HG02840 (cell line): ENCODE results near the gene SPATA18.
"Not testable (repeated sequence)": the region's sequence is repeated elsewhere in the genome, so short reads cannot be mapped to it uniquely, and the experiment has no call there.

ENCODE experiments used
- ATAC-seq: cut with Tn5 transposase; IDR thresholded peaks from one replicate; pipeline ENCODE4 v1.9.1; 2021; ENCODE audit warnings: mild to moderate bottlenecking, moderate library complexity, moderate number of reproducible peaks; ENCODE audit not compliant: unreplicated experiment, low FRiP score

SPATA18 gene

DNA sequence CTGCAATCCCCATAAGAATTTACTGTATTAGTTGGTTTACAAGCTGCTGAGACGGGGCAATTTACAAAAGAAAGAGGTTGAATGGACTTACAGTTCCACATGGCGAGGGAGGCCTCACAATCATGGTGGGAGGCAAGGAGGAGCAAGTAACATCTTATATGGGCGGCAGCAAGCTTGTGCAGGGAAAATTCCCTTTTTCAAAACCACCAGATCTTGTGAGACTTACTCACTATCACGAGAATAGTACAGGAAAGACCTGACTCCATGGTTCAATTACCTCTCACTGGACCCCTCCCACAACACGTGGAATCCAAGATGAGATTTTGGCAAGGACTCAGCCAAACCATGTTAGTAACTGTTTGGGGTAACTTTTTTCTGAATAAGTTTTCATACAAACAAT, 1.8 kb upstream of the SPATA18 start:
- ATAC-seq = no peak

DNA sequence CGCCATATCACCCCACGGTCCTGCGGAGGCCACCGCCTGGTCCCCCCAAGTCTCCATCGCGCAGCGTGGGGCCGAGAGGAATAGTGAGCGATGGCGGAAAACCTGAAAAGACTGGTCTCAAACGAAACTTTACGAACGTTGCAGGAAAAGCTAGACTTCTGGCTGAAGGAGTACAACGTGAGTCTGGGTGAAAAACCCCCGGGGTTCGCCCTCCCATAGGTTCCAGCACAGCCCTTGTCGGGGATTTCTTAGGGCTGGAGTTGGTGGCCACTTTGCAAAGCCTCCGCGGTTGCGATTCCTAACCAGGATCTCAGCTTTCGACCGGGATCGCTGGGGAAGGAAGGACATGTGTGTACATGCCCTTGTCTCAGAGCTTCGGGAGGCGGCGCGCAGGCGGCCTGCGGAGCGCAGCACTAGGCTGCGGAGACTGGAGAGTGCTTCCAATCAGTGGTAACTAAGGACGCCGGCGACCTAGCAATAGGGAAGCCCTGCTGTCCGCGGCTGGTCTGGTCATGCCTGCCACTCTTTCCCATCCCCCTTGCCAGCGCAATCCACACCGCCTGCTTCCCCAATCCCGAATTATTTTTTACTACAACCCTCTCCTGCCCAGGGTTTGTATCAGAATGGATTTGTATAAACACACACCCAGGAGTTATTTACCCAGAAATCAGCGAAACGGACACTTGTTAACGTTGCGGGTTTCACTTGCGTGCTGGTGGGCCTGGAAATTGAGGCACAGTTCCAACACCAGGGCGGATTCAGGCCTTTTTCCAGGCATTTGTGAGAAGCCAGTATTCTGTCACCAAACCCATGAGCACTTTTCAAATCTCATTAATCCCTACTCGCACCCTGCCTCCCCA, 741 bp downstream of the SPATA18 start:
- peak; percentile 44 for ATAC-seq

DNA sequence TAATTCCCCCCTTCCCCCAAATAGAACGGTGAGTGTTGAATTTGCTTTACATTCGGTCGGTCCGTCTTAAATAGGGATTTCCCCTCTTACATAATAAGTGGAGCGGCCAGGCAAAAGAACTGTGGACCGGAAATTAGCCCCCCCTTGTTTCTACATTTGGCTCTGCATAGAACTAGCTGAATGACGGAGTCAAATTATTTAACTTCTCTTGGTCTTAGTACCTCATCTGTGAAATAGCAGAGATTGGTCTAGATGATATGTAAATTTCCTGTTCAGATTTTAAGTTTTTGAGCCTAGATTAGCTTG, 1.3 kb downstream of the SPATA18 start:
- ATAC-seq = peak; percentile 73

DNA sequence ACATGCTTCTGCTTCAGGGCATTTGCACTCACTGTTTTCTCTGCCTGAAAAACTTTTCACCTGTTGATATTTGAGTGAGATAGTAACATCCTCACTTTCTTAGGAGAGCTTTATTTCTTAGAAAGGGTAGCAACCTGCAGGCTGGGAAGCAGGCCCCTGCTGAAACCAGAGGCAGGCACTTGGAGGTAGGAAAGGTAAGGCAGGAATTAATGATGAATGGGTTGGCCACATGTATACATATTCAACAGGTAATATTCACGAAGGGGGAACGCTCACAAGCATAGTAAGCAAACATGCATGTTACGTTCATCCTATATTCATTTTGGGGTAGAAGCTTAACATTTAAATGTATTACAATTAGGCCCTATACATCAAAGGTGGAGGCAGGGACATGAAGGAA, 3.1 kb downstream of the SPATA18 start:
- ATAC-seq = no peak

DNA sequence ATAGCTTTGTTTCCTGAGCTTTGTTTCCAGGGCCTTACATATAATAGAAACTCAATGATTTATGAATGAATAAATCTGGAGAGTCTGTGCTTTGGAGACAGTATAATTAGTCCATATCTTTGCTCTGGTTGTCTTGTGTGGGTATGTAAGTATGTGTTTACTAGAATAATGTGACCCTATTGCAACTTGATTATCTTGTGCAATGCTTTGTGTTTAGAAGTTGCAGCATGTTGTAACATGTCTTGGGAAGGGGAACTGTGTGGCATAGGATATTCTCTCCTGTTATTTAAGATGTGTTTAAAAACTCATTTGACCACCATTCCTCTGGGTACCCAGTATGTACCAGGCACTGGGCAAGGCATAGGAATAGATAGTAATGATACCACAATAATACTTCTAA, 6.1 kb downstream of the SPATA18 start:
- no peak for ATAC-seq

DNA sequence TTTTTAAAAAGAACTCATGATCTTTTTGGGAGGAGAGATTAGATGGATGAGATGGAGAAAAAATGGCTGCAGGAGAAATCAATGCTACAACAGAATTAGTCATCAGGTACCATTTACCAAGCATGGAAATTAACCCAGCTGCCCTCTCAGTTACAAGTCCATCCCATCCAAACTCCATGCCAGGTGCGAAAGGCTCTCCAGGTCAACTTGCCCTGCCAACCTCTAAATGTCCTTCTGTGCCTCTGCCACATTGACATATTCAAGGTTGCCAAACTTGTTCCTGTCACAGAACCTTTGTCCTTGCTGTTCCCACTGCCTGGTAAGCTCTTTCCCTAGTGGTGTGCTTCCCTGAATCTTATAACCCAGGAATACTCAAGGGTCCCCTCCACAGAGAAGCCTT, 7.2 kb downstream of the SPATA18 start:
- ATAC-seq = no peak

DNA sequence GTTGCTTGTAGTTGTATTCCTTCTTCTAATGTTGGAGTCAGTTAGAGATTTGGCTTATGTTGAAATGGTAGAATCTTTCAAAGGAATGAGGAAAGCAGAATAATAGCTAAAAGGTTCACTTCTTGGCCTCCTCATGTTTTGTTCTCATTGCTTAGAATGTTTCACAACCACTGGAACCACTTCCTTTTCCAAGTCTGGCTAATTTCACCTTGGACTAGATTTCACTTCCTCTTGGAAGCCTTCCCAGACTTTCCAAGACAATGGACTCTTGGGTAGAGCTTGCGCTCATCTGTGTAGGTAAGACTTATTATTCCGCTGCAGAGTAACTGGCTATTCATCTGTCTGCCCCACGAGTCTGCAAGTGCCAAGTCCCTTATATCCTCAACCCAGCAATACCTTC, 8.3 kb downstream of the SPATA18 start:
- ATAC-seq = no peak

DNA sequence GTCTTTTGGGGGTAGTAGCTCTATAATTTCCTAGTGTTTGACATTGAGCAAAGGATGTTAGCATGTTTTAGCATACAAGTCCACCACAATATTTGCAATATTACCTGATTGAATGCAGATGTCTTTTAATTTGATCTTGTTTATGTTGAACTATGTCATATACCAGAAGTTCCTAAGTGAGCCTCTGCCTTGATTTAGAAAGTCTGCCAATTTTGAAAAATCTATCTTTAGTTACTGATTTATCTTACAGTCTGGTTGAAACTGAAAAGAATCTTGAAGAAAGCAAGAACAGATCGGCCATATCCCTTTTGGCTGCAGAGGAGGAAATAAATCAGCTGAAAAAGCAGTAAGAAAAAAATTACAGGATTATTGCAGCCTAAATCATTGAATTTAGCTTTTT, 18.5 kb downstream of the SPATA18 start:
- no peak for ATAC-seq

DNA sequence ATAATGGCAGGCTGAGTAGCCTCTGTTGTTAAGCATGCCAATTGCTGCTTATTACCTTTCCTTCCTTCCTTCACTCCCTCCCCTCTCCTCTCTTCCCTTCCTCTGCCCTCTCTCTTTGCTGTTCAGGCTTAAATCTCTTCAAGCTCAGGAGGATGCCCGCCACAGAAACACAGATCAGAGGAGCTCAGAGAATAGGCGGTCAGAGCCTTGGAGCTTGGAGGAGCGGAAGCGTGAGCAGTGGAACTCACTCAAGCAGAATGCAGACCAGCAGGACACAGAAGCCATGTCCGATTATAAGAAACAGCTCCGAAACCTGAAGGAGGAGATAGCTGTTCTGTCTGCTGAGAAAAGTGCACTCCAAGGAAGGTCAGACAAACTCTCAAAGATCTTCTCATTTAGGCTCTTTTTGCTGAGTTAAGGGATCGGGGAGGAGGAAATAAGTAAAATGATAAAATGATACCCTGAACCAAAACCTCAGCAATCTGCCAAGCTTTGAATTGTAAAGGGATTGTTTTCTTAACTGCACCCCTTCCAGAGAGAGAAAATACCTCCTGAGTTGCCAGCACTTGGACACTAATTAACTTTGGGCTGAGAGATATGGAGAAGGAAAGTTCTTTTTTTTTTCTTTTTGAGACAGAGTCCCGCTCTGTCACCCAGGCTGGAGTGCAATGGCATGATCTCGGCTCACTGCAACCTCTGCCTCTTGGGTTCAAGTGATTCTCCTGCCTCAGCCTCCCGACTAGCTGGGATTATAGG, 20.9 kb downstream of the SPATA18 start:
- ATAC-seq = no peak

DNA sequence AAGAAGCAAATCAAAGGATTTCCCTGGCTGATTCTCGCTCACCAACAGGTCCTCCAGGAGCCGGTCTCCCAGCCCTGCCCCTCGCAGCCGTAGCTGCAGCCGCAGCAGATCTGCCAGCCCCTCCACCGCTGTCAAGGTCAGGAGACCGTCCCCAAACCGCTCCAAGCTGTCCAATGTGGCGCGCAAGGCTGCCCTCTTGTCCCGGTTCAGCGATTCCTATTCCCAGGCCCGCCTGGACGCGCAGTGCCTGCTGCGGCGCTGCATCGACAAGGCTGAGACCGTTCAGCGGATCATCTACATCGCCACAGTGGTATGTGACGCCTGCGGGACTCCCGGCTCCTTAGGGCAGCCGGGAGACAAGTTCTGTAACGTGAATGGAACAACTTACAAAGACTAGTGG, 25.6 kb downstream of the SPATA18 start:
- ATAC-seq = no peak

DNA sequence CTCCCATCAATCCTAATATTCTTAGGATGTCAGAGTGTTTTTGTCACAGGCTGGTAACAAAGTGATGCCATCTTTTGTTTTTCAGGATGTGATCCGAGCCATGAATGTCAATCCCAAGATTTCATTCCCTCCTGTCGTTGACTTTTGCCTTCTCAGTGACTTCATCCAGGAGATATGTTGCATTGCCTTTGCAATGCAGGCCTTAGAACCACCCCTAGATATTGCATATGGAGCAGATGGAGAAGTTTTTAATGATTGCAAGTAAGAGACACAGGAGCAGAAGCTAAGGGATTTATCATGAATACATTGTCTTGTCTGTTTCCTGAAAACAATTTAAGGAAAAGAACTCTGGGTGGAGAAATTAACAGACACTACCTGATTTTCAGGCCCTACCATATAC, 28.6 kb downstream of the SPATA18 start:
- no peak for ATAC-seq

DNA sequence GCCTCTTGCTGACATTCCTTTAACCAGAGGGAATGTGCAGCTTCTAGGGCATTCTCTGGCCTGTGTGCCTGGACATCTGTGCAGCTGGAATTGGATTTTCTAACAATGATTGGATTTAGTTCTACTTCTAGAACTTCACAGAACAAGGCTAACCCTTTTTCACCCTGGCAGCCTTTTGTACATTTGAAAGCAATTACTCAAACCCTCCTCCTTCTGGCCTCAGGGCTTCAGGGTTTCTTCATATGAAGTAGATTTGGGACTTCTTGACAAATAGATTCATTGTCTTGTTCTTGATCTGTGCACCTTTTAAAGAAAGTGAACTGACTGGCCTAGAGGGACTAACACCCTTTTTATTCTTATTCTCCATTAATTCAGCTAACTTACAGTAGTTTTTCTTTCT, 30.1 kb downstream of the SPATA18 start:
- no peak for ATAC-seq

DNA sequence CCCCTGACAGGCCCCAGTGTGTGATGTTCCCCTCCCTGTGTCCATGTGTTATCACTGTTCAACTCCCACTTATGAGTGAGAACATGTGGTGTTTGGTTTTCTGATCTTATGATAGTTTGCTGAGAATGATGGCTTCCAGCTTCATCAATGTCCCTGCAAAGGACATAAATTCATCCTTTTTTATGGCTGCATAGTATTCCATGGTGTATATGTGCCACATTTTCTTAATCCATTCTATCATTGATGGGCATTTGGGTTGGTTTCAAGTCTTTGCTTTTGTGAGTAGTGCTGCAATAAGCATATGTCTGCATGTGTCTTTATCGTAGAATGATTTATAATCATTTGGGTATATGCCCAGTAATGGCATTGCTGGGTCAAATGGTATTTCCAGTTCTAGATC, 35.3 kb downstream of the SPATA18 start:
- not testable (repeated sequence) for ATAC-seq

DNA sequence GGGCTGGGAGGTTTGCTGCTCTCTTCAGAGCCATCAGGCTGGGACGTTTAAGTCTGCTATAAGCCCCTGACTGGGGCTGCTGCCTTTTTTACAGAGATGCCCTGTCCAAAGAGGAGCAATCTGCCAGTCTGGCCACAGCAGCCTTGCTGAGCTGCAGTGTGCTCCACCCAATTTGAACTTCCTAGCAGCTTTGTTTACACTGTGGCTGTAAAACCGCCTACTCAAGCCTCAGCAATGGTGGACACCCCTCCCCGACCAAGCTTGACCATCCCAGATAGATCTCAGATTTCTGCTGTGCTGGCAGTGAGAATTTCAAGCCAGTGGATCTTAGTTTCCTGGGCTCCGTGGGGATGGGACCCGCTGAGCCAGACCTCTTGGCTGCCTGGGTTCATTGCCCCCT, 40.7 kb downstream of the SPATA18 start:
- no peak for ATAC-seq

DNA sequence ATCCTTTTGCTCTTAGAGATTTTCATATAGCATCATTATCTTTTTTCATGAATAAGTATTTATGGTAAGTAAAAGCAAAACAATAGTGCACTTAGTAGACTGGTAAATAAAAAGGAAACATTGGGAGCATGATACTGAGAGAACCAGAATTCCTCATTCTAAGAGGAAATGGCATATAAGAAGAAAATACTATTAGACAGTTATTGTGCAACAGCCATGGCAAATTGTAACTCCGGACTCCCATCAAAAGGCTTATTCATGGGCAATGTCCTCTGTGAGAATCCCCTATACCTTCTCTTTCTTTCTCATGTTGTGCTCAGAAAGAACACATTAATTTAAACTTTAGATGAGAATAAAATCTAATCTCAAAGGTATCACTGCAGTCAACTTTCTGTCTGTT, 42.4 kb downstream of the SPATA18 start:
- ATAC-seq = no peak

DNA sequence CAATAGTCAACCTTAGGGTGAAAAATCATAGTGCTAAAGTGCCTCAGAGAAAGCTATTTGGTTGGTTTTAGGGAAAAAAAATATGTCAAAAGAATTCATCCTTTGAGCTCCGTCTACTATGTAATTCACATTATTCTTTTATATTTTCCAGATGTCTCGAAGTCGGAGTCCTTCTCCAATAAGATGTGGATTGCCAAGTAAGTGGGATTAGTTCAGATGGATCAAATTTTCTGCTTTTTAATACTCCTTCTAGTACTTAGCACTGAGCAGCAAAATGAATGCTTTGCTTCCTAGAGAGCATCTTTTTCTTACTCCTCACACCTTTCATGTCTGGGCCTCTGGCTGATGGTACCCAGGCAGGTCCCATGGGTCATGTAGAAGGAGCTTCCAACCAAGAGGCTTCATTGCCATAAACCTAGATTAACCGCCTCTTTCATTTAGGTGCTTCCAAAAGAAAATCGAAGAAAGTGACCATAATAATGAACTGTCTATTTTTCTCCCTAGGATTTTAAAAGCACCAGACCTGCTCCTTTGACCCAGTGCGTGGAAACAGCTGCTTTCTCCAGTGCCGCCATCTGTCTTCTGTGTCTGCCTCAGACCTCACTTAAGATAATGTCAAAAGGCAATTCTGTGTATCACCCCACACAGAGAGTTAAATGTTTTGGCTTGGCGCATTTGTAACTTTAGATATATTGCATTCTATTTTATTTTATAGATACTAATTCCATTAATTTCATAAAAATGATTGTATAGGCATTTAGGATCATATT, 43.5 kb downstream of the SPATA18 start:
- ATAC-seq = no peak

DNA sequence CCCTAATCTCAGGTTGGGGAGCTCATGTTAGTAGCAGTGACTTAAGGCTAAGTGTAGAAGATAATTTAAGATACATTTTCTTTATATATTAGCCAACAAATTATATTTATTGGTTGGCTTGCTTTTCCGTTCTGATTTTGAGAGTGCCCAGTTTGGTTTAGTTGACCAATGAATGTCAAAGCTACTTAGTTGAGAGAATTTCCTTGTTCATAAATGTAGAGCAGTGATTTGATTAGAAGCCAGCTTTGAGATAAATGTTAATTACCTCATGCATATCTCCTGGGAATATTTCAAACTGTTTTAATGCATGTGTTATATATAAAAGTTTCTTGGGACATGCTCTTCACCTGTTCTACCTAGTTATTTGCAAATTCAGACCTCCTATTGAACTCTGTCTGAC, 44.3 kb downstream of the SPATA18 start:
- ATAC-seq = no peak

DNA sequence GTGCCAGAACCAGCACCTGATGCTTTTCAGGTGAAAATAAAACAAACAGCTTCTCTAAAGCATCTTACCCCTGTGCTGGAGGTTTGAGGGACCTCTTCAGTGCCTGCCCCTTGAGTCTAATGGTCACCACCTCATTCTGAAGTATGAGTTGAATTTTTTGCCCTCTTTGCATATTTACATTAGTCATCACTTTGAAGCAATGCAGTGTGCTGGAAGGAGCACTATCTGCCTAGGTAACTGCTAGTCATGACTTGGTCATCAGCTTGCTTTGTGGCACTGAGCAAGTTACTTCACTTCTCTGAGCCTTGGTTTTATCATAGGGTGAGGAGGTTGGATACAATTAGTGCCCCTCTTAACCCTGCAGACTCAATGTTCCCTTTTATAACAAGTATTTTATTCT, 44.9 kb downstream of the SPATA18 start:
- no peak for ATAC-seq

DNA sequence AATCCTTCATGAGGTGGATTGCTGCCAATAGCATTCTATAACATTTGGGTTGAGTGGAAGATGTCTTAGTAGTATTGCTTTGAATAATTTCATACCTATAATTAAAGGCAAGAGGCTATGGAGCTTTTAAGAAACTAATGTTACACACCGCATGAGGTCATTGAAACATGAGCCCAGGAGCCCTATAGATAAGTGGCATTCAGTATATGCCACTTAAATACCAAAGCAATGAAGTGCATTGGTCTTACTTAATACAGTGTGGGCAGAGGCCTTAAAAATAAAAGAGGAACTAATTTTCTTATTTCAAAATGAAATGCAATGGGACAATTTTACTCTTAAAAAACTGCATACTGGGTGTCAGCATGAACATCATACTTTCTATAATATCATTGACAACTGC, 47.5 kb downstream of the SPATA18 start:
- no peak for ATAC-seq

DNA sequence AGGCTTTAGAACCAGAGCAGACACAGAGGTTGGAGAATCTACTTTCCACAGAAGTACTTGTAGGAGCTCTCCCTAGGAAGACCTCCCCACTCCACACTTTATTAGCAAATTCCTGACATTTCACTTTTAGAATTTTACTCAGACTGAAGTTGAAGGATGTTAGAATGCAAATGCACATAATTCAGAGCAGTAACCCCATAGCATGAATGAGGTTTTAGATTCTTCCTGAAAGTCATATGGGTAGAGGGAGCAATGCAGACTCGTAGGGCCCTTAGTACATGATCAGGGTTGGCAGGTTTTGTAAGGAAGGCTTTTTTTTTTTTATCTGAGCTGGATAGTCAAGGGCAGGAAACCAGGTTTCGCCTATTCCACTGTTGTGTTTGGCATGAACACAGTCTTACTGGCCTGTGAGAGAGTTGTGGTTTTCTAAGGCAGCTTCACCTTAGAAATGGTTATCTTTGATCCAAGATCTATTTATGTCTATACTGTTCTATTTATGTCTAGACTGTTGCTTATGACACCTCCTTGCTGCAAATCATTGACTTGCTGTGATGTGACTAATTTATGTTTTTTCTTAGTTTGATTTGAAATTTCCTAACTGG, 48.9 kb downstream of the SPATA18 start:
- ATAC-seq = no peak

DNA sequence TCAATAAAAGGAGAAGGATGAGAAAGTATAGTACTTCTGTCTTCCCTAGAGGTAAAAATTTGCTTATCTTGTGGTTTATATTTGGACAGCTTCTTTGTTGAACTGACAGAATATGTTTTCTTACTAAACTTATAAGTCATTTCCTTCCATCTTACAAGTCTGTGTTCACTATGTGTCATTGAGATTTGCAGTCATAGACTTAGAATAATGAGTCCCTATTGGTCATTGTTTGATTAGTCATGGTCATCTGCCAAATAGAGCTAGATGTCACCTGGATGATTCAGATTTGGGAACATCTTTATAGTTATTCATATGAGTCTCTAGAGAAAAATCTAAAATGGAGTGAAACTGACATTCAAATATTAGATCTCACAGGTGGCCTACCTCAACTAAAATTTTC, 51.5 kb downstream of the SPATA18 start:
- ATAC-seq = no peak
